Activated T-cell treated with anti-CD3 and anti-CD28 coated beads, Interleukin-2, amount 50 U/mL, for 4 hours (primary cell): Measurements from ENCODE around the gene PRPF19. TPM values are rescaled to one million over a fixed set of nuclear protein-coding genes. Genes with fewer than 3 reads are reported as not detected.
A peak's percentile ranks its signal among the peaks of the same experiment; 100 is the strongest.

ENCODE experiments used
- ATAC-seq, 2 donors: fragments of 200-7000 bp; cut with Tn5 transposase; one replicate each; pipeline ENCODE4 v1.10.0; 2021
- DNase-seq: peaks from one replicate; pipeline ENCODE4 v3.0.0-alpha.2; 2020
- H3K27me3 Mint-ChIP-seq: one replicate; pipeline ENCODE4 v1.8.0; 2021; ENCODE audit warnings: low read depth, mixed read lengths
- H3K36me3 Mint-ChIP-seq: one replicate; pipeline ENCODE4 v1.8.0; 2022; ENCODE audit warnings: mixed read lengths; ENCODE audit not compliant: insufficient read depth
- H3K4me1 Mint-ChIP-seq: one replicate; pipeline ENCODE4 v1.8.0; 2021; ENCODE audit warnings: low read depth, mixed read lengths
- H3K4me3 Mint-ChIP-seq: one replicate; pipeline ENCODE4 v1.8.0; 2021; ENCODE audit warnings: mild to moderate bottlenecking, moderate library complexity, mixed read lengths
- H3K9me3 Mint-ChIP-seq: one replicate; pipeline ENCODE4 v1.8.0; 2021; ENCODE audit warnings: mixed read lengths
- total RNA-seq, 3 donors: library from RNA; stranded (reverse); gene quantifications; one replicate each; pipeline ENCODE4 v1.2.1, GENCODE V29; 2021

Gene PRPF19
- total RNA-seq = 100 to 1,000 TPM; 297 to 335 (median 311) TPM

DNA sequence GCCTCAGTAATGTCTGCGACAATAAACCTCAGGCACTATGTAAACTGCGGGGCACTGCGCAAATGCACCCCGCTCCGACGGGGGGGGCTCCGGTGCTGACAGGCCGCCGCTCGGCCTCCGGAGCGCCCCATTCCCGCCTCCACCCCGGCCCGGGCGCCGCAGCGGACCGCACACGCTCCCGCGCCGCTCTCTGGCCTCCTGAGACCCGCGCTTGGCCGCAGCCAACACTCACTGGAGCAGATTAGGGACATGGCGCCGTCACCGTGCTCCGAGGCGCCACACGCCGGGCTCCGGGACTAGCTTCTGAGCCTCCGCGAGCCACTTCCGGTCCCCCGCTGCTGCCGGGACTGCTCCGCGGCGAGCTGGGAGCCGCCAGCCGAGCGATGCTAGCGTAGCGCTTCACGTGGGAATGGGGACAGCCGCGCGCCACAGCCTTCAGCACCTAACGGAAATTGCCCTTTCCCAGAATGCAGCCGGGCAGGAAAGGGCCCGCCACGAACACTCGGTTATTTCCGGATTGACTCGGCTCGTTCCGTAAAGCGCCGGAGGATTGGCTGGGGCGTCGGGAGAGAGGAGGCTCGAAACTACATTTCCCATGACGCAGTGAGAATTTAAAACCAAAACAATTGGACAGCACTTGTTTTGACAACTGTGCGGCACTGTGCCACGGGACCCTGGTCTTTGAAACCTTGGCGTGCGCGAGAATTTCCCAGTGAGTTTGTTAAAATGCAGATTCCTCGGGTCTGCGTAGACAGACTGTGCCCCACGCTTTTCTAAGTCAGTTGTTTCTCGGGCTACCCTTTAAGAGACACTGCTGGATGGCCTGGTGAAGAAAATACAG, at the start of gene PRPF19:
Gene PRPF19 (minus strand): TSS at position 454 of the 841 bp plus-strand sequence. CDS start 203 bp downstream, at position 251.
- DNase-seq (peak; percentile 96), ATAC-seq (peak; percentile 92 to 94)
- Mint-ChIP-seq H3K9me3 (no peaks in the 10 kb centered on the region), H3K4me1 (peaks cover 43% of the 10 kb centered on the region), H3K27me3 (no peaks in the 10 kb centered on the region), H3K4me3 (peak within 1 kb of the TSS; percentile 92), H3K36me3 (peaks cover 18% of the 10 kb centered on the region)

GRCh38 chr11:60955571-60955970, 49.2 kb upstream of the PRPF19 start:
- no peak for DNase-seq
- Mint-ChIP-seq H3K36me3 (no peaks in the 10 kb centered on the region), H3K27me3 (peaks cover 10% of the 10 kb centered on the region), H3K4me3 (no peak overlapping the region), H3K4me1 (peaks cover 17% of the 10 kb centered on the region), H3K9me3 (no peaks in the 10 kb centered on the region)
- no peak for ATAC-seq

- peaks cover 13% of the 10 kb centered on the region for H3K27me3 Mint-ChIP-seq
- H3K9me3 Mint-ChIP-seq = no peaks in the 10 kb centered on the region
- peaks cover 21% of the 10 kb centered on the region for H3K4me1 Mint-ChIP-seq
- ATAC-seq = no peak
- no peak overlapping the region for H3K4me3 Mint-ChIP-seq
- no peaks in the 10 kb centered on the region for H3K36me3 Mint-ChIP-seq
- DNase-seq = no peak
Measured at GRCh38 chr11:60954421-60954820, 48.0 kb upstream of the PRPF19 start.

GRCh38 chr11:60953781-60954180, 47.4 kb upstream of the PRPF19 start:
- H3K27me3 Mint-ChIP-seq = peaks cover 14% of the 10 kb centered on the region
- ATAC-seq (no peak), DNase-seq (no peak)
- no peaks in the 10 kb centered on the region for H3K9me3 Mint-ChIP-seq
- H3K36me3 Mint-ChIP-seq = no peaks in the 10 kb centered on the region
- peaks cover 21% of the 10 kb centered on the region for H3K4me1 Mint-ChIP-seq
- no peak overlapping the region for H3K4me3 Mint-ChIP-seq

DNA sequence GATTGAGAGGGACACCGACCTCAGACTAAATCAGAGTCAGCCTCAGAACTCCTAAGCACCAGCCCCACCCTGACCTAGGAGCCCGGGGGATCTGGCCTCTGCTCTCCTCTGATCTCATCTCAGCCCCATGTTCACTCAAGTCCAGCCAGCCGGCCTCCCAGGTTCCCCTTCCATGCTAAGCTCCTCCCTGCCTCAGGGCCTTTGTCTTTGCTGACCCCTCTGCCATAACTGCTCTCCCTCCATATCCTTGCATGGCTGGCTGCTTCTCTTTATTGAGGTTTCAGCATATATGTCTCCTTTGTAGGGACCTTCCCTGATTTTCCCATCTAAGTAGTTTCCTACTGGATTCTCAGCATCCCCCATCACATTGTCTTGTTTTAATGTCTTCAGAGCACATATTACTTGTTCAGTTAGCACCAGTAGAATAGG, 46.4 kb upstream of the PRPF19 start:
- Mint-ChIP-seq H3K4me3 (peak overlapping the region; percentile 75), H3K4me1 (peaks cover 25% of the 10 kb centered on the region), H3K9me3 (no peaks in the 10 kb centered on the region), H3K27me3 (peaks cover 18% of the 10 kb centered on the region), H3K36me3 (no peaks in the 10 kb centered on the region)
- no peak for ATAC-seq
- no peak for DNase-seq

DNA sequence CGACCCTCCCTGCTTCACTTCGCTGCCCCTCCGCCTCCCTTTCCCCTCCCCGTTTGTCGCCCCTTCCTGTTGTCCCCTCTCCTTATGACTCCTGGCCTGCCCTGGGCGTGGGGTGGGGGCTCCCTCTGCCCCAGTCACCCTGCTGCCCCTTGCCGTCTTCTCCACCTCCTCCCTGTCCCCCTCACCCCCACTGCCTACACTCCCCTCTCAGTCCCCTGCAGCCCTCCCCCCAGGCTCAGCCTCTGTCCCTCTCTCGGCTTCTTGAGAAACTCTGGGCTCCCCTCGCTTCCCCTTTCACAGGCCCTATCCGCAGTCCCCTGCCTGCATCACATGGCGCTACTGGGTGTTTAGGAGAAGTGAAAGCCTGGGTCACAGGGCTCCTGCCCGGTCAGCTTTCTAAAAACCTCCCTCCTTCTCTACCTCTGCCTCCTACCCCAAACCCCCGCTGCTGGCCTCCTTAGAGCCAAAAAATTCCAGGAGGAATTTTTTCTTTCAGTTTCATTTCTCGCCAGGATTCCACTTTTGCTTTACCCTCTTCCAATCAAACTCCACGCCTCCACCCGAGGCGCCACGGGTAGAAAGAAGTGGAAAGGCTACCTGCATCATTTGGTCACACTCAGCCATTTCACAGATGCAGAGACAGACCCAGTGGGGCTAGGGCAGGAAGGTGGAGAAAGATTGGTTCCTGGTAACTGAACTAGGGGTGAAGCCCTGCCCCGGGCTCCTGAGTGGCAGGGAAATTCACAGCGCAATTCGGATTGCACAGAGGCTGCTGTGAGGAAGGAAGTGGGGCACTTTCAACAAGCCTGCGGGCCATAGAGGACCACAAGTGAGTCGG, 45.7 kb upstream of the PRPF19 start, which contains the start of gene SLC15A3:
Gene SLC15A3 (minus strand): TSS at position 273 of the 838 bp plus-strand sequence. CDS start 625 bp downstream, outside the sequence.
- H3K36me3 Mint-ChIP-seq = no peaks in the 10 kb centered on the region
- H3K9me3 Mint-ChIP-seq = no peaks in the 10 kb centered on the region
- ATAC-seq = peak; percentile 44 to 56
- H3K4me1 Mint-ChIP-seq = peaks cover 25% of the 10 kb centered on the region
- peaks cover 18% of the 10 kb centered on the region for H3K27me3 Mint-ChIP-seq
- peak; percentile 30 for DNase-seq
- peak within 1 kb of the TSS; percentile 75 for H3K4me3 Mint-ChIP-seq

- H3K4me3 Mint-ChIP-seq = peak overlapping the region; percentile 75
- H3K9me3 Mint-ChIP-seq = no peaks in the 10 kb centered on the region
- no peak for DNase-seq
- H3K27me3 Mint-ChIP-seq = peaks cover 18% of the 10 kb centered on the region
- peak; percentile 11 to 26 for ATAC-seq
- H3K36me3 Mint-ChIP-seq = no peaks in the 10 kb centered on the region
- peaks cover 25% of the 10 kb centered on the region for H3K4me1 Mint-ChIP-seq
Measured at GRCh38 chr11:60951606-60951903, 45.2 kb upstream of the PRPF19 start.

GRCh38 chr11:60950933-60951605, 44.7 kb upstream of the PRPF19 start:
- peak overlapping the region; percentile 38 for H3K4me3 Mint-ChIP-seq
- H3K36me3 Mint-ChIP-seq = peaks cover 3% of the 10 kb centered on the region
- no peaks in the 10 kb centered on the region for H3K9me3 Mint-ChIP-seq
- H3K4me1 Mint-ChIP-seq = peaks cover 25% of the 10 kb centered on the region
- peak; percentile 20 for DNase-seq
- H3K27me3 Mint-ChIP-seq = peaks cover 18% of the 10 kb centered on the region
- peak; percentile 52 to 57 for ATAC-seq

DNA sequence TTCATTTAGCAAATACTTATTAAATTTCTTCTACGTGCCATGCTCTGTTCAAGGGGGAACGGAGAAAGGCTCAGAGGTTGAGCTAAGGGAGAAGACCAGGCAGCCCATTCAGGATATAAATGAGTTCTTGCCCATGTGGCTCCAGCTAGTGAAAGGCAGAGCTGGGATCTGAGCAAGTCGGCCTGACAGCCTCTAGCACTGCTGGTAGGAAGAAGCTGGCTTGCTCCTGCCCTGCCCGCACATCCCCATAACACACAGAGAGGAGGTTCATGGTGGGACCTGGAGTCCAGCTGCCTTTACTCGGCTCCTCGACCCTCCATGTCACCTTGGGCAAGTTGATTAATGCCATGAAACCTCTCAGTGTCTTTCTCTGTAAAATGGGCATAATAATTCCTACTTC, 43.6 kb upstream of the PRPF19 start:
- H3K36me3 Mint-ChIP-seq = peaks cover 4% of the 10 kb centered on the region
- H3K4me3 Mint-ChIP-seq = no peak overlapping the region
- DNase-seq = no peak
- H3K9me3 Mint-ChIP-seq = no peaks in the 10 kb centered on the region
- H3K4me1 Mint-ChIP-seq = peaks cover 25% of the 10 kb centered on the region
- ATAC-seq = no peak
- peaks cover 18% of the 10 kb centered on the region for H3K27me3 Mint-ChIP-seq

- DNase-seq = no peak
- H3K27me3 Mint-ChIP-seq = peaks cover 18% of the 10 kb centered on the region
- H3K4me1 Mint-ChIP-seq = peaks cover 27% of the 10 kb centered on the region
- no peaks in the 10 kb centered on the region for H3K9me3 Mint-ChIP-seq
- no peak for ATAC-seq
- H3K36me3 Mint-ChIP-seq = peaks cover 6% of the 10 kb centered on the region
- H3K4me3 Mint-ChIP-seq = no peak overlapping the region
Measured at GRCh38 chr11:60948250-60948649, 41.9 kb upstream of the PRPF19 start.

DNA sequence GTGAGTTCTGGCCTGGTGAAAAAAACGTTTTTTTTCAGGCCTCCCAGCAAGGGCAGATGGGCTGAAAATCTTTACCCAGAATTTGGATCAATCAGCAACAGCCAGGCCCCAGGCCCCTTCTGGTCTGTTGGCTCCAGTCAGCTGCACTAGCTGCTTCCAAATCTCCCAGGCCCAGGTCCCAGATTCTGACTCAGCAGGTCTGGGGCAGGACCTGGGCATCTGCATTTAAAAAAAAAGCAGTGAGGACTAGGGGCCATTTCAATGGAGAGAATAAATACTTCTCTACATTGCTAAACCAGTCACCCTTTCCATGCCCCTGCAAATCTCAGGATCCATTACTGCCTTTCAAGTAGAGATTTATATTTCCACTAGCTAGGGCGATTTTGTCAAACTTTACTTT, 41.3 kb upstream of the PRPF19 start:
- Mint-ChIP-seq H3K4me3 (no peak overlapping the region), H3K4me1 (peaks cover 22% of the 10 kb centered on the region), H3K9me3 (no peaks in the 10 kb centered on the region), H3K27me3 (peaks cover 15% of the 10 kb centered on the region), H3K36me3 (peaks cover 6% of the 10 kb centered on the region)
- DNase-seq = no peak
- ATAC-seq = no peak

- H3K4me3 Mint-ChIP-seq = no peak overlapping the region
- peaks cover 7% of the 10 kb centered on the region for H3K27me3 Mint-ChIP-seq
- peaks cover 14% of the 10 kb centered on the region for H3K4me1 Mint-ChIP-seq
- ATAC-seq (no peak), DNase-seq (no peak)
- no peaks in the 10 kb centered on the region for H3K9me3 Mint-ChIP-seq
- peaks cover 6% of the 10 kb centered on the region for H3K36me3 Mint-ChIP-seq
Measured at GRCh38 chr11:60946601-60947264, 40.3 kb upstream of the PRPF19 start.

DNA sequence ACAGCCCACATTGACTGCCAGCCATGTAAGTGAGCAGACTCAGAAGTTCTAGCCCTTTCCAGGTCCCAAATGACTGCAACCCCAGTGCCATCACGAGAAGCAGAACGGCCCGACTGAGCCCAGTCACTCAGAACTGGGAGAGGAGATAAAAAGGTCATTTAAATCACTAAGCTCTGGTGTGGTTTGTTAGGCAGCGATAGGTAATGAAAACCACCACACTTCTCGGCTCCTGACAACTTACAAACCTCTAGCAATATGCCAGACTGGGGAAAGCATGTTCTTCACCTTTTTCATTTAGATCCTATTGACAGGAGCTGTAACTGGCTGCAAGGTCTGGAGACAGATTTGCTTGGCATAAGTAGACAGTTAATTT, 38.9 kb upstream of the PRPF19 start:
- ATAC-seq (no peak), DNase-seq (no peak)
- Mint-ChIP-seq H3K36me3 (peaks cover 8% of the 10 kb centered on the region), H3K4me1 (peaks cover 10% of the 10 kb centered on the region), H3K27me3 (peaks cover 7% of the 10 kb centered on the region), H3K9me3 (no peaks in the 10 kb centered on the region), H3K4me3 (no peak overlapping the region)
